PC-9 (cell line): ENCODE measurements around the gene CTIF. TPM values are rescaled to one million over a fixed set of nuclear protein-coding genes. Genes with fewer than 3 reads are reported as not detected.

ENCODE experiments used
- BruUV-seq: library from RNA; stranded (reverse); fragments of 400-500 nt; replicated peaks from 2 replicates; lab custom pipeline; 2021; lab: Mats Ljungman, UMichigan
- CTCF ChIA-PET: fragments of 300-600 bp; sonication (Branson Sonifier 250); formaldehyde crosslinking; loops from one replicate; lab custom pipeline; 2022; ENCODE audit warnings: antibody characterized with exemption; lab: Charles Lee
- POLR2A ChIA-PET: fragments of 300-600 bp; sonication (Branson Sonifier 250); formaldehyde crosslinking; loops from one replicate; lab custom pipeline; 2022; ENCODE audit warnings: antibody characterized with exemption; ENCODE audit not compliant: unreplicated experiment; lab: Charles Lee
- DNase-seq, 2 experiments: peaks; one replicate each; pipeline versions ENCODE4 v3.0.0 to v3.0.0-alpha.2; 2015 to 2022; ENCODE audit warnings: mixed read lengths in 1 of 2
- H2AFZ ChIP-seq: fragments of 200-600 bp; sonication (generic); 2 replicates; pipeline ENCODE4 v1.8.1; 2017; ENCODE audit warnings: antibody characterized with exemption
- H3F3A ChIP-seq: fragments of 200-600 bp; sonication (generic); 2 replicates; pipeline ENCODE4 v1.8.1; 2017; ENCODE audit warnings: antibody characterized with exemption, mild to moderate bottlenecking, low read depth; ENCODE audit not compliant: insufficient read depth
- H3K27ac ChIP-seq: fragments of 200-600 bp; sonication (generic); 2 replicates; pipeline ENCODE4 v1.6.1; 2016; ENCODE audit warnings: mixed run types
- H3K27me3 ChIP-seq: fragments of 200-600 bp; sonication (generic); 2 replicates; pipeline ENCODE4 v1.6.1; 2016; ENCODE audit warnings: low read depth, mixed run types; ENCODE audit not compliant: insufficient read depth
- H3K36me3 ChIP-seq: fragments of 200-600 bp; sonication (generic); 2 replicates; pipeline ENCODE4 v1.6.1; 2016; ENCODE audit warnings: low read depth, mixed run types
- H3K4me1 ChIP-seq: fragments of 200-600 bp; sonication (generic); replicated peaks from 2 replicates; pipeline ENCODE4 v1.6.1; 2016; ENCODE audit warnings: mixed run types; ENCODE audit not compliant: insufficient read depth
- H3K4me2 ChIP-seq: fragments of 200-600 bp; sonication (generic); 2 replicates; pipeline ENCODE4 v1.6.1; 2017; ENCODE audit warnings: mixed run types
- H3K4me3 ChIP-seq: fragments of 200-600 bp; sonication (generic); 2 replicates; pipeline ENCODE4 v1.6.1; 2016; ENCODE audit warnings: mixed run types
- H3K79me2 ChIP-seq: fragments of 200-600 bp; sonication (generic); 2 replicates; pipeline ENCODE4 v1.6.1; 2017; ENCODE audit warnings: low read depth, mixed run types
- H3K9me2 ChIP-seq: fragments of 200-600 bp; sonication (generic); 2 replicates; pipeline ENCODE4 v1.8.1; 2017; ENCODE audit warnings: mild to moderate bottlenecking; ENCODE audit not compliant: insufficient read depth
- H3K9me3 ChIP-seq: fragments of 200-600 bp; sonication (generic); 2 replicates; pipeline ENCODE4 v1.8.1; 2016; ENCODE audit warnings: low read depth; ENCODE audit not compliant: insufficient read depth
- H4K20me1 ChIP-seq: fragments of 200-600 bp; sonication (generic); 2 replicates; pipeline ENCODE4 v1.8.1; 2017; ENCODE audit not compliant: insufficient read depth
- EZH2 ChIP-seq: fragments of 200-600 bp; sonication (generic); IDR thresholded peaks from 2 replicates; pipeline ENCODE4 v1.8.0; 2017; ENCODE audit warnings: antibody characterized with exemption, low read depth
- intact Hi-C: fragments of 100-400 bp; cut with micrococcal nuclease; formaldehyde crosslinking; loops from one replicate; pipeline ENCODE4 v1.10.0; 2022; ENCODE audit not compliant: unreplicated experiment
- total RNA-seq: library from RNA; stranded (reverse); gene quantifications from 2 replicates; pipeline ENCODE4 v1.2.3, GENCODE V29; 2021
- TF ChIP-seq, protein P1 (sequence below): fragments of 200-600 bp; sonication (generic); conservative IDR thresholded peaks from 2 replicates; pipeline ENCODE4 v1.6.1; 2017; ENCODE audit warnings: mixed run types, antibody characterized with exemption, mild to moderate bottlenecking, moderate library complexity

Gene CTIF
- total RNA-seq, 1 experiment from 2014 or later: 26.2 TPM

DNA sequence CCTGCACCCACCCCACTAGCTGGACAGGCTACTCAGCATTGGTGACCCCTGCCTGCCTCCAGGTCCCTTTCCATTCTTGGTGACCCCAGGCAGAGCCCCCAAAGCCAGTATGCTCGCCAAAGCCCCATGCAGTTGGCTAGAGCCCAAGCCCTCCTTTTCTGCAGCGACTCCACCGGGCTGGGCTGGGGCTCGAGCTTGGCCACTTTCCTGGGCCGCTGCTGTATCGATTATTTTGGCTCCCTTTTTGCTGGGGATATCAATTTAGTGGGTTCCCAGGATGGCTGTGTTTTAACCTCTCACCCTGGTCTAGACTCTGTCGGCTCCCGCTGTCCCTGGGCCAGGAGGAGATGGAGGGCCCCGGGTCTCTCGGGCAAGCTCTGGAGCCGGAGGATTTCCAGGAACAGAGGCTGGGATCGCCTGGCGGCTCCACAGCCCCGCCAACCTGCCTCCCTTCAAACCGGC lies 335.9 kb downstream of the CTIF start:
- peaks cover 9% of the 10 kb centered on the region; the same call in 1 of the 2 replicates for H3F3A ChIP-seq
- no peaks in the 10 kb centered on the region for H3K9me2 ChIP-seq
- H3K27ac ChIP-seq: no peak overlapping the region
- intact Hi-C loops: no loop called here
- CTCF ChIA-PET: no interaction called here
- H2AFZ ChIP-seq: no peak overlapping the region
- H4K20me1 ChIP-seq: no peaks in the 10 kb centered on the region
- no peak overlapping the region for H3K4me3 ChIP-seq
- POLR2A ChIA-PET: interaction anchor here (0.5 kb wide), 1 partner anchor 101 kb away, joined by 4 read pairs; no protein-coding TSS in a partner anchor
- H3K79me2 ChIP-seq: no peaks in the 10 kb centered on the region
- H3K4me1 ChIP-seq: peaks cover 49% of the 10 kb centered on the region
- TF ChIP-seq, protein P1, sequence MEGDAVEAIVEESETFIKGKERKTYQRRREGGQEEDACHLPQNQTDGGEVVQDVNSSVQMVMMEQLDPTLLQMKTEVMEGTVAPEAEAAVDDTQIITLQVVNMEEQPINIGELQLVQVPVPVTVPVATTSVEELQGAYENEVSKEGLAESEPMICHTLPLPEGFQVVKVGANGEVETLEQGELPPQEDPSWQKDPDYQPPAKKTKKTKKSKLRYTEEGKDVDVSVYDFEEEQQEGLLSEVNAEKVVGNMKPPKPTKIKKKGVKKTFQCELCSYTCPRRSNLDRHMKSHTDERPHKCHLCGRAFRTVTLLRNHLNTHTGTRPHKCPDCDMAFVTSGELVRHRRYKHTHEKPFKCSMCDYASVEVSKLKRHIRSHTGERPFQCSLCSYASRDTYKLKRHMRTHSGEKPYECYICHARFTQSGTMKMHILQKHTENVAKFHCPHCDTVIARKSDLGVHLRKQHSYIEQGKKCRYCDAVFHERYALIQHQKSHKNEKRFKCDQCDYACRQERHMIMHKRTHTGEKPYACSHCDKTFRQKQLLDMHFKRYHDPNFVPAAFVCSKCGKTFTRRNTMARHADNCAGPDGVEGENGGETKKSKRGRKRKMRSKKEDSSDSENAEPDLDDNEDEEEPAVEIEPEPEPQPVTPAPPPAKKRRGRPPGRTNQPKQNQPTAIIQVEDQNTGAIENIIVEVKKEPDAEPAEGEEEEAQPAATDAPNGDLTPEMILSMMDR: no peak
- no peak for TF ChIP-seq EZH2
- H3K27me3 ChIP-seq: no peaks in the 10 kb centered on the region
- no peak for DNase-seq
- H3K36me3 ChIP-seq: no peaks in the 10 kb centered on the region
- H3K4me2 ChIP-seq: no peak overlapping the region
- BruUV-seq: no TSS peak
- no peaks in the 10 kb centered on the region for H3K9me3 ChIP-seq

DNA sequence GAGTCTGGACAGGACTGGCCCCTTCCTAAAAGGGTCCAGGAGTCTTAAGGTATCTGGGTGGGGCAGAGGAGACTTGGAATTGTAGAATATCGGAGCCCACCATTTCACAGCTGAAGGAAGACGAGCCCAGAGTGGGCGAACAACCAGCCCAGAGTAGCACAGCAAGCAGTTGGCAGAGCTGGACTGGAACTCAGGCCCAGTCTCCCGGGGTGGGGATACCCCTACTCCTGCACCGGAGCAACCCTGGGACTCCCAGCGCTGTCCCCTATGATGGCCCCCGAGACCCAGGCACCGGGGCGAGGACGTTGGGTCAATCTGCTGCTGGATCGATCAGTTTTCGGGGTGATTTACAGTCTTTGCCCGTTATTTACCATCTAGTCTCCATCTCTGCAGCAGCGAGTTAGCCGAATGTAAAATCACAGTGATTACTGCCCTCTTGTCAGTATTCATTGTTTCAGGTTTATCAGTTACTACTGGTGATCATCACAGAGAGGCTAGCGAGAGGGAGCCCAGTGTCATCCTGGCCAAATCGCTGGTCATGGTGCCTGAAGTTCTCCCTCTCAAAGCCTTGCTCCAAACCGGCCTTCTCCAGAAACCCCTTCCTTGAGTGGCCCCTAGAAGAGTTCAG lies 336.6 kb downstream of the CTIF start:
- Histone ChIP-seq H3K27ac (no peak overlapping the region), H3F3A (peaks cover 9% of the 10 kb centered on the region; the same call in 1 of the 2 replicates), H3K4me2 (no peak overlapping the region), H3K36me3 (no peaks in the 10 kb centered on the region), H3K9me3 (no peaks in the 10 kb centered on the region), H2AFZ (no peak overlapping the region), H3K4me1 (peaks cover 56% of the 10 kb centered on the region), H3K9me2 (no peaks in the 10 kb centered on the region), H3K27me3 (no peaks in the 10 kb centered on the region), H3K4me3 (no peak overlapping the region), H3K79me2 (no peaks in the 10 kb centered on the region), H4K20me1 (no peaks in the 10 kb centered on the region)
- CTCF ChIA-PET: no interaction called here
- POLR2A ChIA-PET: no interaction called here
- DNase-seq: no peak
- TF ChIP-seq, protein P1: no peak
- TF ChIP-seq EZH2: no peak
- intact Hi-C loops: no loop called here
- BruUV-seq: no TSS peak

DNA sequence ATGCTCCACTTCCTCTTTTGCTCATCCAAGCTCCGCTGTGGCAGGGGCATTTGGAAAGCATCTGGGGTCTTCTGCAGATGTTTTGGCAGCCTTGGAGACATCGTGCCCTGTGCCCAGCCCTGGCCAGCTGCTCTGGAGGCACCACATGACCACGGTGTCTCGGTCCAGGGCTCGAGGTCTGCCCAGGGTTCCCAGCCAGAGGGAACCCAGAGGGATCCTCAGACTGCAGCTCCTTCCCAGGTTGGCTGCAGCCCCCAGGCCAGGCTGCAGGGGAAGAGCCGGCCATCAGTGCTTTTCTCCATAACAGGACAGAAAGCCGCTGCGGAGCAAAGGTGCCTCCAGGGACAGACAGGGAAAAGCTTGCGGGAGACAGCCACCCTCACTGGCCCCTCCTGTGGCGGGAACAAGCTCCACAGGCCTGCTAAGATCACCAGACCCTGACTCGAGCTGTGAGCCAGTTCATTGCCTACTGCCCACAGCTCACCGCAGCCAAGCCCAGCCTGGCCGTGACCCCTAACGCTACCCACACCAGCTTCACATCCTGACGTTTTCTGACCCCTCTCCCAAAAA lies 337.2 kb downstream of the CTIF start:
- POLR2A ChIA-PET: no interaction called here
- CTCF ChIA-PET: no interaction called here
- Histone ChIP-seq H3K79me2 (no peaks in the 10 kb centered on the region), H3F3A (peaks cover 9% of the 10 kb centered on the region; the same call in 1 of the 2 replicates), H3K4me2 (no peak overlapping the region), H3K4me1 (peaks cover 62% of the 10 kb centered on the region), H3K36me3 (no peaks in the 10 kb centered on the region), H3K9me3 (no peaks in the 10 kb centered on the region), H3K27me3 (no peaks in the 10 kb centered on the region), H2AFZ (no peak overlapping the region), H3K9me2 (no peaks in the 10 kb centered on the region), H3K27ac (no peak overlapping the region), H4K20me1 (no peaks in the 10 kb centered on the region), H3K4me3 (no peak overlapping the region)
- intact Hi-C loops: no loop called here
- no peak for DNase-seq
- no TSS peak for BruUV-seq
- no peak for TF ChIP-seq EZH2
- TF ChIP-seq, protein P1: no peak
